Heart right ventricle (tissue), 16 donors: Measurements from ENCODE around the gene VPREB3. TPM values are rescaled to one million over a fixed set of nuclear protein-coding genes. Genes with fewer than 3 reads are reported as not detected.

Experiments
- ATAC-seq, 8 donors: fragments of 200-7000 bp; cut with Tn5 transposase; one replicate each; pipeline ENCODE4 v1.9.1; 2020; ENCODE audit warnings: mild to moderate bottlenecking in 8 of 8, moderate library complexity in 8 of 8, moderate number of reproducible peaks in 1 of 8
- DNase-seq, 2 donors: peaks; one replicate each; pipeline ENCODE4 v3.0.0-alpha.2; 2020
- H3K27ac ChIP-seq, 10 donors: fragments of 200-600 bp; sonication (generic) in 2 of 10; one replicate each; pipeline versions ENCODE4 v1.5.0 to v1.8.0; 2020 to 2022; ENCODE audit warnings: mild to moderate bottlenecking in 3 of 10
- H3K27me3 ChIP-seq, 7 donors: fragments of 200-600 bp; one replicate each; pipeline ENCODE4 v1.8.0; 2021 to 2022; ENCODE audit warnings: mild to moderate bottlenecking in 2 of 7
- H3K36me3 ChIP-seq, 9 donors: fragments of 200-600 bp; sonication (generic) in 1 of 9; one replicate each; pipeline versions ENCODE4 v1.5.0 to v1.8.0; 2020 to 2022; ENCODE audit warnings: mild to moderate bottlenecking in 2 of 9
- H3K4me1 ChIP-seq, 9 donors: fragments of 200-600 bp; sonication (generic) in 1 of 9; one replicate each; pipeline versions ENCODE4 v1.5.0 to v1.8.0; 2020 to 2022; ENCODE audit warnings: mild to moderate bottlenecking in 4 of 9
- H3K4me3 ChIP-seq, 10 donors: fragments of 200-600 bp; sonication (generic) in 2 of 10; one replicate each; pipeline versions ENCODE4 v1.5.0 to v1.8.0; 2020 to 2022; ENCODE audit warnings: mild to moderate bottlenecking in 7 of 10, moderate library complexity in 2 of 10
- H3K9me3 ChIP-seq, 11 donors: fragments of 200-600 bp in 10 of 11; sonication (generic) in 2 of 11; one replicate each; pipeline versions ENCODE4 v1.5.0 to v1.8.0; 2013 to 2022; ENCODE audit warnings: mild to moderate bottlenecking in 2 of 11, control low read depth in 1 of 11, moderate library complexity in 1 of 11
- WGBS, 2 donors: extraction: QIAGEN DNeasy Blood & Tissue Kit; methylation state at CpG; one replicate each; pipeline ENCODE4 v1.1.7; 2013; ENCODE audit warnings: inconsistent platforms in 1 of 2; 5-methylcytosine and 5-hydroxymethylcytosine counted together
- intact Hi-C, 10 donors: fragments of 100-400 bp; cut with DNase I; formaldehyde crosslinking; loops; one replicate each; pipeline versions ENCODE4 v1.11.1 to v1.14.2; 2022
- polyA plus RNA-seq, 2 donors: library from polyadenylated mRNA; stranded (reverse); fragments of 200-250 nt; gene quantifications; one replicate each; pipeline ENCODE4 v1.2.3, GENCODE V29; 2013
- total RNA-seq, 10 donors: library from RNA; stranded (reverse); fragmentation: NEBNext Ultra II Directional in 3 of 10; extraction: Animal tissue kit (Norgen Biotek cat#: 25700) in 3 of 10; gene quantifications; one replicate each; pipeline versions ENCODE4 v1.2.1 to v1.2.4, GENCODE V29; 2021 to 2023
- TF ChIP-seq, protein P1 (sequence below), 9 donors: fragments of 200-600 bp; sonication (generic) in 2 of 9; IDR thresholded peaks; one replicate each; pipeline versions ENCODE4 v1.5.0 to v1.8.0; 2021 to 2022; ENCODE audit warnings: antibody characterized with exemption in 9 of 9, mild to moderate bottlenecking in 5 of 9, moderate library complexity in 1 of 9
- donor health status: Arrhythmogenic right ventricular cardiomyopathy.
- donor health status: ischemic (EF 13 %, LVEDD 7.1; RV severe dilation, severe dysfunction).
- donor health status: healthy with polysubstance abuse.
- donor health status: DM: no; HTN: yes; CAD: no.
- donor health status: DM: no; HTN: no; CAD: no.
- donor health status: ischemic (EF 25% LVEDD 6.9; RV normal size, moderate dysfunction).
- donor health status: ischemic (EF 25% LVEDD 5.7; RV mildly dilated, moderate dysfunction).
- donor health status: healthy.
- donor health status: DM: yes; HTN: yes; CAD: no.
- donor health status: Ischemic cardiomyopathy.
- donor health status: ischemic (EF 35%, LVEDD 5.7; RV mildly dilated, moderate dysfunction).
- donor health status: nonischemic (EF 11% LVEDD 7.7; RV severe dilation, severe dysfunction).
- donor health status: DM: yes; HTN: yes; CAD: no.
- donor health status: PGD.
- donor health status: ischemic (EF 29% LVEDD 5.4; RV normal size, mild dysfunction).
- donor health status: nonischemic (EF 23%, LVEDD 6.1; RV moderate dilation, normal function).

The VPREB3 gene
- total and polyA plus RNA-seq, 12 donors, result 0.56 to 2.5 (median 0.96) TPM; not detected in 4

DNA sequence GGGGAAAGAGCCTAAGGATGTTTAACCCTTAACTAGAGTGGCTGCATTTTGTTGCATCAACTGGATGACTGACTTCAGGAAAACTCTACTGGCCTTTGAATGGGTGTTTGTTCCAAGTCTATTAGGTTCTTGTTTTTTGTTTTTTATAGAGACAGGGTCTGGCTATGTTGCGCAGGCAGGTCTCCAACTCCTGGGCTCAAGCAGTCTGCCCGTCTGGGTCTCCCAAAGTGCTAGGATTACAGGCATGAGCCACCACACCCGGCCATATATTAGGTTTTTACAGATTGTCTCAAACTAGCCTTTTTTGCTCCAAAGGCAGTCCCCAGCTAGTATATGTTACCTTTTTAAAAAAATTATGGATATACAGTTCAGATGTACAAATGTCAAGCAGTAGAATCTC is 33.7 kb upstream of the VPREB3 start:
- Histone ChIP-seq H3K4me1 (peaks cover 14 to 63% (median 46%) of the 10 kb centered on the region in 9 donors), H3K9me3 (no peaks in the 10 kb centered on the region), H3K36me3 (peaks cover 0 to 41% (median 0%) of the 10 kb centered on the region in 9 donors), H3K4me3 (peak overlapping the region; percentile 70 to 96 (median 88)), H3K27me3 (no peaks in the 10 kb centered on the region), H3K27ac (peak overlapping the region in 7 of 10 donors; percentile 99 to 100 (median 100))
- WGBS, 2 donors, result 48 to 52% methylated on average over 3 of the region's 3 CpGs
- TF ChIP-seq, protein P1, sequence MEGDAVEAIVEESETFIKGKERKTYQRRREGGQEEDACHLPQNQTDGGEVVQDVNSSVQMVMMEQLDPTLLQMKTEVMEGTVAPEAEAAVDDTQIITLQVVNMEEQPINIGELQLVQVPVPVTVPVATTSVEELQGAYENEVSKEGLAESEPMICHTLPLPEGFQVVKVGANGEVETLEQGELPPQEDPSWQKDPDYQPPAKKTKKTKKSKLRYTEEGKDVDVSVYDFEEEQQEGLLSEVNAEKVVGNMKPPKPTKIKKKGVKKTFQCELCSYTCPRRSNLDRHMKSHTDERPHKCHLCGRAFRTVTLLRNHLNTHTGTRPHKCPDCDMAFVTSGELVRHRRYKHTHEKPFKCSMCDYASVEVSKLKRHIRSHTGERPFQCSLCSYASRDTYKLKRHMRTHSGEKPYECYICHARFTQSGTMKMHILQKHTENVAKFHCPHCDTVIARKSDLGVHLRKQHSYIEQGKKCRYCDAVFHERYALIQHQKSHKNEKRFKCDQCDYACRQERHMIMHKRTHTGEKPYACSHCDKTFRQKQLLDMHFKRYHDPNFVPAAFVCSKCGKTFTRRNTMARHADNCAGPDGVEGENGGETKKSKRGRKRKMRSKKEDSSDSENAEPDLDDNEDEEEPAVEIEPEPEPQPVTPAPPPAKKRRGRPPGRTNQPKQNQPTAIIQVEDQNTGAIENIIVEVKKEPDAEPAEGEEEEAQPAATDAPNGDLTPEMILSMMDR (IDR thresholded peaks at IDR 0.05), result no peak
- intact Hi-C loops, result loop anchor here in 3 of 10 donors (2.0 to 5.0 kb wide), 3 partner anchors 19 to 54 kb away; no protein-coding TSS in a partner anchor
- no peak for ATAC-seq
- no peak for DNase-seq

DNA sequence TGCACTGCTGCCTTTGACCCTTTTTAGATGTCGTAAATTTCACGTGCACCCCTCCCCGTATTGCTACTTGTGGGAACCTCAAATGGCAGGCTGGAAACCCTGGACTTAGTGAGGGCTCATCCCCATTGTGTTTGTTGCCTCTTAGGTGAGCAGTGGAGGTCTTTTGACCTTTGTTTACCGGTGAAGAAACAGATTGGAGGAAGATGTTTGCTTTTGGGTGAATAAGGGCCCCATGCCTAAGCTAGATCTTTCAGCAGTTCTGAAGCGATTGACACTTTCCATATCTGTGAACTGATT is 33.3 kb upstream of the VPREB3 start:
- intact Hi-C loops, result loop anchor here in 2 of 10 donors (5.0 kb wide), 2 partner anchors 40 to 55 kb away; no protein-coding TSS in a partner anchor
- H3K36me3 ChIP-seq, result peaks cover 0 to 38% (median 0%) of the 10 kb centered on the region in 9 donors
- no peaks in the 10 kb centered on the region for H3K9me3 ChIP-seq
- peak overlapping the region in 9 of 10 donors; percentile 98 to 100 (median 100) for H3K27ac ChIP-seq
- DNase-seq, result no peak
- no peaks in the 10 kb centered on the region for H3K27me3 ChIP-seq
- peaks cover 14 to 63% (median 46%) of the 10 kb centered on the region in 9 donors for H3K4me1 ChIP-seq
- ATAC-seq, result no peak
- WGBS, 2 donors, result 2 to 3% methylated on average over 5 of the region's 5 CpGs
- H3K4me3 ChIP-seq, result peak overlapping the region; percentile 70 to 96 (median 88)
- TF ChIP-seq, protein P1 (IDR thresholded peaks at IDR 0.05), result no peak

DNA sequence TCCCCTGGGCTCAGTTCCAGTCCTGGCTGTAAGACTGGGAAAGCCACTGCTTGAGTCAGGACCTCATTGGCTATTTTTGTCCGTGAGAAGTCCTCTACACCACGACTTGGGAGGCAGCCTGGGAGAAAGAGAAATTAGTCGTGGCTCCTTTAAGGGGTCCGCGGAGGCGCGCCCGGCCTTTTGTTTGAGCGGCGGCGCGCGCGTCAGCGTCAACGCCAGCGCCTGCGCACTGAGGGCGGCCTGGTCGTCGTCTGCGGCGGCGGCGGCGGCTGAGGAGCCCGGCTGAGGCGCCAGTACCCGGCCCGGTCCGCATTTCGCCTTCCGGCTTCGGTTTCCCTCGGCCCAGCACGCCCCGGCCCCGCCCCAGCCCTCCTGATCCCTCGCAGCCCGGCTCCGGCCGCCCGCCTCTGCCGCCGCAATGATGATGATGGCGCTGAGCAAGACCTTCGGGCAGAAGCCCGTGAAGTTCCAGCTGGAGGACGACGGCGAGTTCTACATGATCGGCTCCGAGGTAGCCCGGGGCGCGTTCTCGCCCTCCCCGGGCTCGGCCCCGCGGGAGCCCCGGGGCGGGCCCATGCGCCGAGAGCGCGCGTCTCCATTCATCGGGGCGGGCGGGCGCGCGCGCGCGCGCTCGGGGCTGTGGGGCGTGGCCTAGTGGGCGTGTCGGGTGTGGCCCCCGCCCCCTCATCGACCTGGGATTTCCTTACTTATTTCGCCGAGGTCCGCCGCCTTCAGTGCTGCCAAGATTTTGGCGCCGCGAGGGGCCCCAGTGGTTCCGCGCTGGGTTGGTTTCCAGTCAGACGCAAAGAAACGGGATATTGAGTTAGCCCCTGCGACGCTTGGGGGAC is 32.8 kb upstream of the VPREB3 start, which contains the start of gene SMARCB1:
SMARCB1 (plus strand) TSS at position 215 of the 848 bp plus-strand sequence; CDS start at position 419, 204 bp downstream.
- intact Hi-C loops, result loop anchor here in 2 of 10 donors (5.0 kb wide), 2 partner anchors 40 to 55 kb away; no protein-coding TSS in a partner anchor
- TF ChIP-seq, protein P1 (IDR thresholded peaks at IDR 0.05), result peak in 1 of 9 donors; percentile 8
- H3K4me3 ChIP-seq, result peak within 1 kb of the TSS; percentile 70 to 96 (median 88)
- peak within 1 kb of the TSS; percentile 98 to 100 (median 100) for H3K27ac ChIP-seq
- peak; percentile 92 to 93 for DNase-seq
- ATAC-seq, result peak; percentile 90 to 97 (median 95)
- peaks cover 14 to 59% (median 46%) of the 10 kb centered on the region in 9 donors for H3K4me1 ChIP-seq
- 0% methylated on average over 90 to 97 of the region's 97 CpGs for WGBS, 2 donors
- peaks cover 0 to 32% (median 0%) of the 10 kb centered on the region in 9 donors for H3K36me3 ChIP-seq
- no peaks in the 10 kb centered on the region for H3K27me3 ChIP-seq
- H3K9me3 ChIP-seq, result no peaks in the 10 kb centered on the region

DNA sequence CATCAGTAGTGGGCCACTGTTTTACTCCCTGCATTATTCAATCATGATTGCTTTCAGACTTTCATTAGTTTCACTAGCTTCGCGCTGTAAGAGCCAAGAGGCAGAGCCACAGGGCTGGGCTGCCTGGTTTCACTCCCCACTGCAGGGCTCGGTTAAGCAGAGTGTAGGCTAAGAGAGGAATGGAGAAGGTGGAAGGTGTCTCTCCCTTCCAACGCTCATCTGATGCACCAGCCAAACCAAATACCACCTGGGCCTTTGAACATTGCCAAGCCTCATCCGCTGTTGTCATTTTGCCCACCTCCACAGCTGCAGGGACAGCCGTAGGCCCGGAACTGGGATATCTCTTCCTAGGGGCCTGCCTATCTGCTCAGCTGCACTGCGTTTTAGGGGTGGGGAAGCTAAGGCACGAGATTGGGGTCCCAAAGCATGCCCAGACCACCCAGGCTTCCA is 32.1 kb upstream of the VPREB3 start:
- TF ChIP-seq, protein P1 (IDR thresholded peaks at IDR 0.05), result no peak
- Histone ChIP-seq H3K27me3 (no peaks in the 10 kb centered on the region), H3K4me3 (peak overlapping the region in 9 of 10 donors; percentile 70 to 96 (median 88)), H3K36me3 (peaks cover 0 to 25% (median 0%) of the 10 kb centered on the region in 9 donors), H3K27ac (peak overlapping the region; percentile 98 to 100 (median 100)), H3K9me3 (no peaks in the 10 kb centered on the region), H3K4me1 (peaks cover 14 to 53% (median 42%) of the 10 kb centered on the region in 9 donors)
- peak in 5 of 8 donors; percentile 29 to 45 (median 37) for ATAC-seq
- 36% methylated on average over 9 of the region's 9 CpGs for WGBS, 2 donors
- no peak for DNase-seq
- intact Hi-C loops, result loop anchor here in 2 of 10 donors (5.0 kb wide), 2 partner anchors 41 to 56 kb away; no protein-coding TSS in a partner anchor
